HG02885 (cell line): ENCODE results near the gene PIERCE2.
"Not testable (repeated sequence)": the region's sequence is repeated elsewhere in the genome, so short reads cannot be mapped to it uniquely, and the experiment has no call there.

Experiments
- ATAC-seq: cut with Tn5 transposase; IDR thresholded peaks from one replicate; pipeline ENCODE4 v1.9.1; 2021; ENCODE audit warnings: mild to moderate bottlenecking; ENCODE audit not compliant: unreplicated experiment, poor library complexity

Gene PIERCE2

GRCh38 chr15:55408012-55408928, at the start of gene PIERCE2, which contains the start of gene CCPG1:
Gene PIERCE2, plus strand, starts transcription at chr15:55408495. Its CDS starts 274 bp downstream, at chr15:55408769.
Gene CCPG1, minus strand, starts transcription at chr15:55408359. Its CDS starts 18,935 bp downstream, at chr15:55389424.
- peak; percentile 95 for ATAC-seq

- no peak for ATAC-seq
Observed at GRCh38 chr15:55360256-55360655, 48.0 kb upstream of the PIERCE2 start.

GRCh38 chr15:55361048-55361447, 47.2 kb upstream of the PIERCE2 start:
- ATAC-seq: no peak

- ATAC-seq: no peak
Observed at GRCh38 chr15:55362641-55363040, 45.7 kb upstream of the PIERCE2 start.

GRCh38 chr15:55366981-55367380, 41.3 kb upstream of the PIERCE2 start:
- no peak for ATAC-seq

GRCh38 chr15:55372701-55373440, 35.4 kb upstream of the PIERCE2 start:
- peak; percentile 66 for ATAC-seq

- ATAC-seq: no peak
Observed at GRCh38 chr15:55379095-55379494, 29.2 kb upstream of the PIERCE2 start.

GRCh38 chr15:55381595-55381994, 26.7 kb upstream of the PIERCE2 start:
- no peak for ATAC-seq

GRCh38 chr15:55383687-55384086, 24.6 kb upstream of the PIERCE2 start:
- no peak for ATAC-seq

GRCh38 chr15:55387027-55387426, 21.3 kb upstream of the PIERCE2 start:
- no peak for ATAC-seq

- ATAC-seq: no peak
Observed at GRCh38 chr15:55389264-55389607, 19.1 kb upstream of the PIERCE2 start.

GRCh38 chr15:55394694-55395093, 13.6 kb upstream of the PIERCE2 start:
- no peak for ATAC-seq

GRCh38 chr15:55398243-55398642, 10.1 kb upstream of the PIERCE2 start:
- ATAC-seq: no peak

GRCh38 chr15:55400050-55400449, 8.2 kb upstream of the PIERCE2 start:
- ATAC-seq: not testable (repeated sequence)

GRCh38 chr15:55401786-55402246, 6.5 kb upstream of the PIERCE2 start:
- ATAC-seq: no peak

GRCh38 chr15:55402707-55403106, 5.6 kb upstream of the PIERCE2 start:
- ATAC-seq: no peak

- ATAC-seq: peak; percentile 18
Observed at GRCh38 chr15:55403531-55403930, 4.8 kb upstream of the PIERCE2 start.

GRCh38 chr15:55407498-55408011, 740 bp upstream of the PIERCE2 start:
- no peak for ATAC-seq

GRCh38 chr15:55408976-55409375, 681 bp downstream of the PIERCE2 start:
- not testable (repeated sequence) for ATAC-seq

- ATAC-seq: not testable (repeated sequence)
Observed at GRCh38 chr15:55417678-55418077, 9.4 kb downstream of the PIERCE2 start.
